AG04450 (cell line): ENCODE data around the gene CCDC88A. TPM values are rescaled to one million over a fixed set of nuclear protein-coding genes. Genes with fewer than 3 reads are reported as not detected.
"Not testable (repeated sequence)": the region's sequence is repeated elsewhere in the genome, so short reads cannot be mapped to it uniquely, and the experiment has no call there.

ENCODE experiments used
- CTCF ChIA-PET: fragments of 300-600, 350-600 bp; formaldehyde crosslinking; extraction: SDS; loops from one replicate; lab custom pipeline; 2022; ENCODE audit warnings: antibody characterized with exemption, inconsistent platforms; lab: Charles Lee
- POLR2A ChIA-PET: fragments of 350-600 bp; formaldehyde crosslinking; extraction: SDS; loops from one replicate; lab custom pipeline; 2021; ENCODE audit warnings: antibody characterized with exemption, inconsistent platforms; lab: Yijun Ruan, JAX
- DNase-seq: peaks from one replicate; pipeline ENCODE4 v3.0.0-alpha.2; 2011; ENCODE audit warnings: low read depth, low spot score
- H3K27ac ChIP-seq: one replicate; pipeline ENCODE4 v1.5.1; 2012; ENCODE audit warnings: low read depth, low read length, control low read depth
- H3K27me3 ChIP-seq: one replicate; pipeline ENCODE4 v1.6.0; 2012; ENCODE audit warnings: low read length; ENCODE audit not compliant: control insufficient read depth, insufficient read depth
- H3K4me3 ChIP-seq: 2 replicates; pipeline ENCODE4 v1.5.1; 2011; ENCODE audit warnings: mild to moderate bottlenecking, low read depth, low read length, control low read depth
- H3K9me3 ChIP-seq: 2 replicates; pipeline ENCODE4 v1.5.1; 2012; ENCODE audit warnings: low read length; ENCODE audit not compliant: control insufficient read depth, insufficient read depth
- polyA plus RNA-seq: library from polyadenylated mRNA; depleted of rRNA; stranded (reverse); fragments of >200 nt; gene quantifications from 2 replicates; pipeline ENCODE4 v1.2.3, GENCODE V29; 2011
- TF ChIP-seq, protein P1 (sequence below): IDR thresholded peaks from 2 replicates; pipeline ENCODE4 v1.5.1; 2011; ENCODE audit warnings: low read depth, low read length, control low read depth, inconsistent platforms

CCDC88A gene
- polyA plus RNA-seq, 1 experiment = 44.7 TPM

DNA sequence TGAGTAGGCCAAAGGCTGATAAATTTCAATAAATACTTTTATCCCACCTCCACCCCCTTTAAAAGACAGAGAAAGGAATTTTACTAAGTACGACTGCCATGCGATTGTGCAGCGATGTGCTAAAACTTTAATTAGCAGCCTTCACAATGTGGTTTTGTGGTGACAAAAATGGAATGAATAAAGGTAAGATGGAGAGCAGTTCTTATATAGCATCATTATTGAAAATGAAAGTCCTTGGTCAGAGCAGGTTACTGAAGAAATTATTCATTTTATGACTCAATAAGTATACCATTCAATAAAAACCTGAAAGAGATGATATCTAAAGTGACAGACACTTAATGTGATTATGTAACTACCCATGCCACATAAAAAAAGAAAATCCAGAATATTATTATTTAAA is 117.4 kb downstream of the CCDC88A start:
- no peaks in the 10 kb centered on the region for H3K27me3 ChIP-seq
- DNase-seq = no peak
- ChIA-PET POLR2A (no interaction called here), CTCF (no interaction called here)
- no peak overlapping the region for H3K27ac ChIP-seq
- no peak overlapping the region for H3K4me3 ChIP-seq
- H3K9me3 ChIP-seq = no peaks in the 10 kb centered on the region
- TF ChIP-seq, protein P1, sequence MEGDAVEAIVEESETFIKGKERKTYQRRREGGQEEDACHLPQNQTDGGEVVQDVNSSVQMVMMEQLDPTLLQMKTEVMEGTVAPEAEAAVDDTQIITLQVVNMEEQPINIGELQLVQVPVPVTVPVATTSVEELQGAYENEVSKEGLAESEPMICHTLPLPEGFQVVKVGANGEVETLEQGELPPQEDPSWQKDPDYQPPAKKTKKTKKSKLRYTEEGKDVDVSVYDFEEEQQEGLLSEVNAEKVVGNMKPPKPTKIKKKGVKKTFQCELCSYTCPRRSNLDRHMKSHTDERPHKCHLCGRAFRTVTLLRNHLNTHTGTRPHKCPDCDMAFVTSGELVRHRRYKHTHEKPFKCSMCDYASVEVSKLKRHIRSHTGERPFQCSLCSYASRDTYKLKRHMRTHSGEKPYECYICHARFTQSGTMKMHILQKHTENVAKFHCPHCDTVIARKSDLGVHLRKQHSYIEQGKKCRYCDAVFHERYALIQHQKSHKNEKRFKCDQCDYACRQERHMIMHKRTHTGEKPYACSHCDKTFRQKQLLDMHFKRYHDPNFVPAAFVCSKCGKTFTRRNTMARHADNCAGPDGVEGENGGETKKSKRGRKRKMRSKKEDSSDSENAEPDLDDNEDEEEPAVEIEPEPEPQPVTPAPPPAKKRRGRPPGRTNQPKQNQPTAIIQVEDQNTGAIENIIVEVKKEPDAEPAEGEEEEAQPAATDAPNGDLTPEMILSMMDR = no peak

DNA sequence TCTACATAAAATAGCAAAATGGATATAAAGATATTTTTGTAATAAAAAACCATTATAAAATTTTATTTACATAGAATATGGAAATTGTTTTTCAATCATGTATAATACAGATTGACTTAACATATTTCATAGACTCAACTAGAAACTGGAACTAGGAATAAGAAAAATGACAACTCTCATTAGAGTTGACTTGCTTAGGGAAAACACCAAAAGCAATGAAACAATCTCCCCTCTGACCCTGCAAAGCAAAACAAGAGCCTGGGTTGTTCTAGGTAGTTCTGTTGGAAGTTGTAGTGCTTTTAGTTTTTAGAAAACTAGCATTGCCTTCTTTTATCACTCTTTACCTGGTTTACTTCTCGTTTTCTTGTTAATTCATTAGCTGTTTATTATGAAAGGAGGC is 118.4 kb downstream of the CCDC88A start:
- Histone ChIP-seq H3K9me3 (no peaks in the 10 kb centered on the region), H3K27ac (no peak overlapping the region), H3K27me3 (no peaks in the 10 kb centered on the region), H3K4me3 (no peak overlapping the region)
- no peak for DNase-seq
- POLR2A ChIA-PET = no interaction called here
- CTCF ChIA-PET = no interaction called here
- TF ChIP-seq, protein P1 = no peak

DNA sequence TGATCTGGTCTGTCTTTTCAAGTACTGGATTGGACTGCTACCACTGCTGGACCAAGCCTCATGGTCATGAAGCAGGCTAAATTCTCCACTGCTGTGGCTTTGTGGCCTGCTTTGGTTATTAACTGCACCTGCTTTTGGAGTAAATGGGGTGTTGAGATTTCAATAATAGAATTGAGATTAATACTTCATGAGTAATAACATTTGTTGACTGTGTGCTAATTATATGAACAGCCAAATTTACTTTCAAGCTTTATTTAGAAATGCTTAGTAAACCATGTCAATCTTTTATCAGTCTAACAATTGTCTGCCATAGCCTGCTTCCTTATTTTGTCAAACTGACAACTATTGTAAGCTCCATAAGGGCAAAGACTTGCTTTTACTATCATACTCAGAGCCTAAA is 123.3 kb downstream of the CCDC88A start:
- CTCF ChIA-PET = no interaction called here
- TF ChIP-seq, protein P1 = no peak
- Histone ChIP-seq H3K27ac (no peak overlapping the region), H3K9me3 (no peaks in the 10 kb centered on the region), H3K27me3 (no peaks in the 10 kb centered on the region), H3K4me3 (no peak overlapping the region)
- POLR2A ChIA-PET = no interaction called here
- no peak for DNase-seq

DNA sequence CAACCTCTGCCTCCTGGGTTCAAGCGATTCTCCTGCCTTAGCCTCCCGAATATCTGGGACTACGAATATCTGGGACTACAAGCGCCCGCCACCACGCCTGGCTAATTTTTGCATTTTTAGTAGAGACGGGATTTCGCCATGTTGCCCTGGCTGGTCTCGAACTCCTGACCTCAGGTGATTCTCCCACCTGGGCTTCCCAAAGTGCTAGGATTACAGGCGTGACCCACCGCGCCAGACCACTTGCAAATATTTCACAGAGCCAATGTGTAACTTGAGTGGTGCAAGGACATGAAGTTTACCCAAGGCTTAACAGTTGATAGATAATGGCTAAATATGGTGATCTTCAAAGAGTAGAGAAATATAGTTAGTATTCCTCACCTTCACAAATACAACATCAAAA is 136.6 kb downstream of the CCDC88A start:
- ChIA-PET CTCF (no interaction called here), POLR2A (no interaction called here)
- H3K9me3 ChIP-seq = no peaks in the 10 kb centered on the region; the same call in 1 of the 2 replicates
- TF ChIP-seq, protein P1 = no peak
- DNase-seq = no peak
- H3K27me3 ChIP-seq = no peaks in the 10 kb centered on the region
- H3K27ac ChIP-seq = no peak overlapping the region
- no peak overlapping the region for H3K4me3 ChIP-seq

DNA sequence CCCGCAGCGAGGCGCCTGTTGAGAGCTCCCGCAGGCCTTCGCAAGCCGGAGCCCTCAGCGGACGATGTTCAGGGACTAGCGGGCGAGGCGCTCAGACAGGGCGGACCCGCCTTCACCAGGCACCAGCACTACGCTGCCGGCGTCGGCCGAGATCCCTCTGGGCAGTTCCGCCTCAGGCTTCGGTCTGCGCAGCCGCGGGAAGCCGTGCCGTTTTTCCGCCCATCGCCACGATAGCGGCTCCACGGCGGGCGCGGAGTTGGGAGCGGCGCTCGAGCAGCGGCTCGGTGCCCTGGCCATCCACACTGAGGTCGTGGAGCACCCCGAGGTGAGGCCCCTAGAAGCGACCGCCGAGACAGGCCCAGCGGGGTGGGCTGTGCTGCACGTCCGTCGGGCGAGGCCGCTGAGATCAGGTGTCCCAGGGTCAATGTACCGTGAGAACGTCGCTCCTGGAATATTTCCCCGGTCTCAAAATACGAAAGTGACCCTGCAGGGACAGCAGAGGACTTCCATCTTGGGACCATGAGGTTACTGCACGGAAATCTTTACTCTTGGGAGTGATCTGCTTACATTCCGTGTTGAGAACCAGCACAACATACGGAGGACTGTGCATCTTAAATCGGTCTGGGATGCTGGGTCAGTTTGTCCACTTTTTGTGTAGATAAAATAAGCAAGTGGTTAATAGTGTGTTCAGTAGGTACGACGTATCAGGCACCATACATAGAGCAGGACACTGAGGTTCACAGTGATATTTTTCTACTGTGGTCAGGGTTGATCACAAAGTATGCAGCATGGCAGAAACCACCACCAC is 137.3 kb downstream of the CCDC88A start:
- TF ChIP-seq, protein P1 = no peak
- peak; percentile 55 for DNase-seq
- Histone ChIP-seq H3K9me3 (no peaks in the 10 kb centered on the region; the same call in 1 of the 2 replicates), H3K27me3 (no peaks in the 10 kb centered on the region), H3K27ac (peak overlapping the region; percentile 77), H3K4me3 (peak overlapping the region; percentile 75)
- POLR2A ChIA-PET = no interaction called here
- CTCF ChIA-PET = no interaction called here

DNA sequence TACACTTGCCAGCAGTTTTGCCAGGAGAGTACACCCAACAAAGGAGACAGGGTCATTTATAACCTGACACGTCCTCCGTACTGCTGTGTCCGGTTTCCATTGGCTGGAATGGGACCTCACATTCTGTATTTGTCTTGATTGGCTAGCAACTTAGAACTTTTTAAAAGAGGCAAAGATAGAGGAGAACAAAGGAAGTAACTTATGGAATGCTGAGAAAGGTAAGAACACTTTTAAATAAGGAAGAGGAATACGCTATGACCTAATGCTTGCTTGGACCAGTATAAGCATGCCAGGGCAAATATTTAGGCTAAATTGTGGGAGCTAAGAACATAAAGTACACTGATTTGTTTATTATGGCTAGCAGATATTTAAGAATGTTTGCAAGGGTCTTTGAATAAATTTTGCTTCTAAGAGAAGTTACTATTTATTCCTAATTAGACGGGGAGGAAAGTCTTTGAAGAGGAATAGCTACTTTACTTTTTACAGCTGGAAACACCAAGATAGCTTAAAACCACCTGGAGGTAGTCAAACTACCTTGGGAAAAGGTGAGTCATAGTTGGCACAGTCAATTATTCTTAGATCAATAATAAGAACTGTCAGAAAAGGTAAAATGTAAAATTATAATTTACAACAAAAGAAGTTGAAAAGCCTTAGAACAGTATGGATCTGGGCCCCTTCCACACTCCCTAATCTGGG is 138.7 kb downstream of the CCDC88A start:
- H3K9me3 ChIP-seq, POLR2A ChIA-PET, H3K27ac ChIP-seq, H3K4me3 ChIP-seq, DNase-seq, H3K27me3 ChIP-seq, CTCF ChIA-PET: not testable (repeated sequence)

DNA sequence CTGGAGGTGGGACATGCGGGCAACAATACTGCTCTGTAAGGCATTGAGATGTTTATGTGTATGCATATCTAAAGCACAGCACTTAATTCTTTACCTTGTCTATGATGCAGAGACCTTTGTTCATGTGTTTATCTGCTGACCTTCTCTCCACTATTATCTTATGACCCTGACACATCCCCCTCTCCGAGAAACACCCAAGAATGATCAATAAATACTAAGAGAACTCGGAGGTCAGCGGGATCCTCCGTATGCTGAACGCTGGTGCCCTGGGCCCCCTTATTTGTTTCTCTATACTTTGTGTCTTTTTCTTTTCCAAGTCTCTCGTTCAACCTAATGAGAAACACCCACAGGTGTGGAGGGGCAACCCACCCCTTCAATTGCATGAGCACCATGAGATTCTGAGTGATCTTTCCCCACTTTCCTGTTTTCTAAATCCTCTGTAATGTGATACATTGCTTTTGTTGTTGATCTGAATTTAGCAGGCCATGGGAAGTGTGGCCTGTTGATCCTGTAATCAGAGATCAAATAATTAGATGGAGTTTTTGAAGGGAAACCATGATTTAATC is 139.7 kb downstream of the CCDC88A start:
- DNase-seq, POLR2A ChIA-PET, H3K27ac ChIP-seq, H3K27me3 ChIP-seq, CTCF ChIA-PET, H3K4me3 ChIP-seq, H3K9me3 ChIP-seq: not testable (repeated sequence)
